ENCODE measurements around the gene NDNF.

The NDNF gene

GRCh38 chr4:121070696-121071639, 1.4 kb downstream of the NDNF start:
- peak; percentile 54 for DNase-seq

DNA sequence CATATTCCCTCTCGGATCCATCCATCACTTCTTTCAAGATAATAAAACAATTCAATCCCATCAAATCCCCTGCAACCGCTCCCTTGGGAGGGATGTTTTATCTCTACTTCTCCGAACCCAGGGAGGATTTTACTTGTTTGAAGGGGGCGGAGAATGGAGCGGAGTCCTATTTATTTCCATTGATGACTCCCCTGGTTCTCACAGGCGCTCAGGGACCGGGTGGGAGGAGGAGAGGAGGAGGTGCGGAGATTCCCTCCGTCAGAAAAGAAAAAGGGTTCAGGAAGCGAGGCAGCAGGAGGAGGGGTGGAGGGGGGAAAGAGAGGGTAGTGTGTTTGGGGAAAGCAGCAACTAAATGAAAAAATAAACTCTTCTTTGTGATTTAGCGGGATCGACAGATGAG, 2.1 kb downstream of the NDNF start:
- DNase-seq: no peak

- DNase-seq: no peak
Observed at GRCh38 chr4:121069430-121069829, 2.9 kb downstream of the NDNF start.

DNA sequence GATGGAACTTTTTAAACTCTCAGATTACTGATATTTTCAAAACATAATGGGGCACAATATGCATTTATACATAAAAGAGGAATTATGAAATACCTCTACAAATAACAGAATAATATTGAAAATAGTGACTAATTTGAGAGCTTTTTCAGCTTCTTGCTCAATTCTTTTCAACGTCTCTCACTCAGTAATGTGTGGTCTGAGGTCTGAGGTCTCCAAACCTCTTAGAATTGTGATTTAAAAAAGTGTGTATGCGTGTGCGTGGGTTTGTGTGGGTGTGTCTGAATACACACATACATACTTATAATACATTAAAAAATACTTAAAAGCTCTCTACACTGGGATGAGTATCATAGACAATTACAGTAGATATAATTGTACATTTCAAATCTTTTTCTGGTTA, 7.9 kb downstream of the NDNF start:
- DNase-seq: no peak

- DNase-seq: no peak
Observed at GRCh38 chr4:121062521-121062920, 9.8 kb downstream of the NDNF start.

DNA sequence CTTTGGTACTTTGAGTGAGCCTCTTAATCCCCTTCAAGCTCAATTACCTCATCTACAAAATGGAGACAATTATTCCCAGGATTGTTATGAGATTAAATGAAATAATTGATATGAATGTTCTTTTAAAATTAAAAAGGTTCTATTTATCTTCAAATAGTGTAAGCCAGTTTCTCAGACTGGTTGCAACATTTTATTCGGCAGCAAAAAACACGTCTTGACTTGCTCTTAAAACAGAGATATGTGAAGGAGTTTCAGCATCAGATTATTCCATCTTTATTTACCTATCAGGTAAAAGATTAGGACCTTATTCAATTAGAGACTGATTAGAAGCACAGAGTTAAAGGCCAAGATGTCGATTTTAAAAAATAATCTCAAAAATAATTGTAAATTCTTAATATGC, 10.5 kb downstream of the NDNF start:
- DNase-seq: no peak

DNA sequence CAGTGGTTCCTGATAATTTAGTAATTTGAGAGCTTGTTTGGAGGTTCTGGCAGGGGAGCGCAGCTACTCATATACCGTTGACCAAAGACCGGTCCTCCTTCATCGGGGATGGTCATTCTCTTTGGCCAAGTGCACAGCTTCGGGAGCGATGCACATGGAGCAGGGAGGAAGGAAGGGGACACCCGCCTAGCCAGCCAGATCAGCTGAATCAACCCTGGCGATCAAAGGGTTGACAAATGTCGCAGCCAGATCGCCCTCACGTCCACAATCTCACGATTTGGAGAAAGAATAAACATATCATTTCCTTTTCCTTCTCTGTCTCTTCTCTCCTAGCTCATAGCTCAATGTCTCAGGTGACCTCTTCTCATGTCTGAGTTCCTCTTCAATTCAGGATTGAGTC, 11.1 kb downstream of the NDNF start:
- no peak for DNase-seq

DNA sequence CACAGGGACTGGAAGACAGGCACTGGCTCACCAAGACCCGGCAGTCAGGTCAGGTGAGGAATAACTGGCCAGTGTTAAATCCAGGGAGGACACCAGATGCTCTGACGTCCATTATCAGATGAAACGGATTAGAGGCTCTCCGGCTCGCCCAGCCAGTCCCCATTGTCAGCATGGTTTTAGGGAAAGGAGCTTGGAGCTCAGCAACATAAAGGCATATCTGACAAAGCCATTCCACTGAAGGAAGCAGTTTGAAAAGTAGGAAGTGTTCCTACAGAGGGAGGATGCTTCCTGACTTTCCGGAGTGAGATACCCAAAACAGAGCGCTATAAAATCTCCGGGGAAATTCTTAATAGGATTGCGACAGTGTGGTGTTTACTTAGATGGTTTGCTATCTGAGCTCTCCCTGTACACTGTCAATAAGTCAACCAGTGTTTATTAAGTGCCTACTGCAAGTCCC, 14.8 kb downstream of the NDNF start:
- DNase-seq: no peak

- DNase-seq: no peak
Observed at GRCh38 chr4:121056066-121056465, 16.3 kb downstream of the NDNF start.

DNA sequence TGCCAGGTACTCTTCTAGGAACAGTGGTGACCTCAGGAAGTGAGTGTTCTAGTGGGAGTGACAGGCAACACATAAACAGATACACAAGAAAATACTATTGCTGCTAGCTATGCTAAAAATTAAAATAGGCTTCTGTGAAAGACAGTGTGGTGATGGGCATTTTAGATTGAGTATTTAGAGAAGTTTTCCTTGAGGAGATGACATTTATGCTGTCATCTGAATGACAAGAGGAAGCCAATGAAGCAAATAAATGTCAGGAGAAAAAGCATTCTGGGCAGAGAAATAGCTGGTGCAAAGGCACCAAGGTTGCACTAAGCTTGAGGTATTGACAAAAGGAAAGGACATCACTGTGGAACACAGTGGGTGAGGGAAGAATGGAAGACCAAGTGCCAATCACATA, 18.0 kb downstream of the NDNF start:
- no peak for DNase-seq

- DNase-seq: peak; percentile 77
Observed at GRCh38 chr4:121053601-121054143, 18.7 kb downstream of the NDNF start.

DNA sequence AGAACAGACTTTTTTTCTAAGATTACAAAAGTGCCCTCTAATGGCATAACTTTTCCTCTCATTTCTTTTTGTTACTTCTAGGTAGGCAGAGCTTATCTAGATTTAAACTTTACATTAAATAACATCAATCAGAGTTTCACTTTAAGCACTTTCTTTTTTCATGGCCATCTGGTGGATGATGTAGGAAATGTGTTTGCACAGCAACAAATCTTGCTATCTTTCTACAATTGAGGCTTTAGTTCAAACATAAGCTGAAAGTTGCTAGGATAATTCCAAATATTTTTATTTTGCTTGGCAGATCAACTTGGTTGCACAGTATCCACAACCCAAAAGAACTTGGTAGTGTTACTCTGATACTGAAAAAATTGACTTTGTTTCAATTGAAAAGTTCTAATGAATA, 22.0 kb downstream of the NDNF start:
- no peak for DNase-seq

DNA sequence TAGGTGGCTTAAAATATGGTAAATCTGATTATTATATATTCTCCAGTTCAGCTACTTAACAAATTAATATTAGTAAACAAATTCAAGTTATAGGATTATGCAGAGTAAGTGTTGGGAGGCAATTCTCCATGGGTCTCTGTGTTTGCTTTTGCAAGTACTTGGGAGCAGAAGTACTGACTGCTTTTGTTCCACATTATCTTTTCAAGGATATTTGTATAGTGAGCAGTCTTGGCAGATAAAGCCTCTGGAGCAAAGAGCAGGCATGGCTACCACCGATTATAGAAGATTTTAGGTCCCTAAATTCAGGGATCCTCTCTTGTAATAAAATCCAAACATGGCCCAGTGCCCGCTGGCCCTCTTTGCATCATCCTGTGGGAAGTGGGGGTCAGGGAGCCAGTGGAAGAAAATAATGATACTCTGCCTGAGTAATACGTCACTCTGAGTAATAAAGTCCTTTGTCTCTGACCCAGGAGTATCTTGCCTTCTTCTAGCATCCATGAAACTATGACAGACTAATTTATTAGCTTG, 23.2 kb downstream of the NDNF start:
- DNase-seq: no peak

- DNase-seq: no peak
Observed at GRCh38 chr4:121048165-121048564, 24.2 kb downstream of the NDNF start.

GRCh38 chr4:121041307-121042090, 30.8 kb downstream of the NDNF start:
- no peak for DNase-seq

GRCh38 chr4:121034017-121034416, 38.3 kb downstream of the NDNF start:
- peak; percentile 83 for DNase-seq

DNA sequence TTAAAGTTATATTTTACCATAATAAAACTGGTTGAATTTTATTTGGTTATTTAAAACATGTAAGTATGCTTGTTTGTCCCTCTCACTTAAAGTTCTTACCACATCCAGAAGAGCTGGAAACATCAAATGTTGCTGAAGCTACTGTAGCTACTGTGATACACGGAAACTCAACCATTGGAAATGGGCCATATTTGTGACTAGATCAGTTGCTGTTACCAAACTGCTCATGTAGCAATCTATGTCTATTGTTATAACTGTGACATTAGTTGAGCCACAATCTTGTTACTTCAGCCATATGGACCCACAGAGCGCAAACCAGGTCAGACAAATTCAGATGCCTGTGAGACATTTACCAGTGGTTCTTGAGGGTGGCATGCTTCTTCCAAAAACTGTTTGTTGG, 41.6 kb downstream of the NDNF start:
- no peak for DNase-seq

GRCh38 chr4:121030131-121030530, 42.2 kb downstream of the NDNF start:
- DNase-seq: no peak

GRCh38 chr4:121026034-121026433, 46.3 kb downstream of the NDNF start:
- DNase-seq: no peak

DNA sequence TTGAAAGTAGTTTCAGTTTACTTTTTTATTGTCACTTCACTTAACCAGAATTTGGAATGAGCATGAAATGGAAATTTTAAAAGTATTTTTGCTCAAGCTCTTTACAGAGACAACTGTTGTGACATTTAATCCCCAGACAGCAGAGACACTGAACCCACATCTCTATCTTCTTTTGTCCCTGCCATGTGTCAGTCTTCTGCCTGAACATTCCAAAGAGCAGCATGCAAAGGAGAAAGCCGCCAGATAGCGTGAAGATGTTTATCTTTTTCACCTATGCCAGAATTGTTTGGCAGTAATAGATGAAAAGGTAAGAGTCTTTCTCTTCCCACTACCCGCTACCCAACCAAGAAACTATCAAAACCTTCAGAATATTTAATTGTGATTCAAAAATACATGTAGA, 46.8 kb downstream of the NDNF start:
- no peak for DNase-seq

DNA sequence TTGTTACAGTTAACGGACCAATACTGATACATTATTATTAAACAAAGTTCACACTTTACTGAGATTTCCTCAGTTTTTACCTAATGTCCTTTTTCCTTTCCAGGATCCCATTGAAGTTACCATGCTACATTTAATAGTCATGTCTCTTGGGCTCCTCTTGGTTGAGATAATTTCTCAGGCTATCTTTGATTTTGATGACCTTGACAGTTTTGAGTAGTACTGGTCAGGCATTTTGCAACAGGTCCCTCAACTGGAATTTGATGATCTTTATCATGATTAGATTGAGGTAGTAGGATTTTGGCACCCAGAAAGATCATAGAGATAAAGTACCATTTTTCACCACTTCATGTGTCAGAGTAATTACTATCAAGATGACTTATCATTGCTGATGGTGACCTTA, 53.8 kb downstream of the NDNF start:
- DNase-seq: no peak

- no peak for DNase-seq
Observed at GRCh38 chr4:121016611-121017010, 55.7 kb downstream of the NDNF start.

DNA sequence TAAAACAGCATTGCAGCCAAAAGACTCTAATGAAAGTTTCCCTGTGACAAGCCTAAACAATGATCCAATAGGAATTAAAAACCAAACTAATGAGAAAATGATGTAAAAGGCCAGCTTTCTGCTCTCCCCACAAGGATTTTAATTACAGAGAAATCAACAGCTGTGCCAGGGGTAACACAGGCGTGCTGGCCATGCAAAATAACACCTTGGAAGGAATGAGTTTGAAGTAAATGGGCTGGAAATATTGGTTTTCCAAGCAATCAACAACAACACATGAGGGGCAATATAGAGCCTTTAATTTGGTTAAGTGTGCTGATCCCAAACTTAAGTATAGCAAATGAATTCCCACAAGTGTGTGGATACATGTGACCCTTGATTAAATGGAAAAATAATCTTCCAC, 56.9 kb downstream of the NDNF start:
- no peak for DNase-seq

DNA sequence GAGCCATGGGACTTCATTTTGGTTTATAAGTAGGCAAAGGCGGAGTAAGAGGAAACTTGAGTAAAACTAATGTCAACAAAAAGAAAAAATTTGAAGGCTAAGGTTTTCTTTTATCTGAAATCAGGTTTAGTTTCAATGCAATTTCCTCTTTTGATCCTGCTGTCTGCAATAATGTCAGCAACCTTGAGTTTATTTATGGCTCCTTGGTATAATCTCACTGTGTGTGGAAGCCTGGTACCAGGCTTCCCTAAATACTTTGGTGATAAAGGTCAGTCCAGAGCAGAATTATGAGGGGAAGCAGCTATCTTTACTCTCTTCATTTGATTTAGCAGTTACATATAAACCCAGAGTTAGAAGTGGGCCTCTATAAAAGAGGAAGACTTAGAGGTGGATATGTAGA, 57.8 kb downstream of the NDNF start:
- DNase-seq: no peak
